Right lobe of liver (tissue), 4 donors: ENCODE results near the gene BUB1B.

Experiments
- POLR2A ChIP-seq: fragments of 450-650 bp; IDR thresholded peaks from one replicate; pipeline ENCODE4 v1.6.1; 2017; ENCODE audit warnings: antibody characterized with exemption, mild to moderate bottlenecking
- TF ChIP-seq, protein P1 (sequence below), 4 donors: fragments of 200-600 bp in 3 of 4; fragments of 450-650 bp in 1 of 4; IDR thresholded peaks; one replicate each; pipeline versions ENCODE4 v1.5.1 to v1.8.0; 2016 to 2022; ENCODE audit warnings: antibody characterized with exemption in 4 of 4, mild to moderate bottlenecking in 2 of 4
- donor health status: DM: no; HTN: no; CAD: no.
- donor health status: DM: no; HTN: no; CAD: no.
- donor health status: DM: no; HTN: yes; CAD: no.

DNA sequence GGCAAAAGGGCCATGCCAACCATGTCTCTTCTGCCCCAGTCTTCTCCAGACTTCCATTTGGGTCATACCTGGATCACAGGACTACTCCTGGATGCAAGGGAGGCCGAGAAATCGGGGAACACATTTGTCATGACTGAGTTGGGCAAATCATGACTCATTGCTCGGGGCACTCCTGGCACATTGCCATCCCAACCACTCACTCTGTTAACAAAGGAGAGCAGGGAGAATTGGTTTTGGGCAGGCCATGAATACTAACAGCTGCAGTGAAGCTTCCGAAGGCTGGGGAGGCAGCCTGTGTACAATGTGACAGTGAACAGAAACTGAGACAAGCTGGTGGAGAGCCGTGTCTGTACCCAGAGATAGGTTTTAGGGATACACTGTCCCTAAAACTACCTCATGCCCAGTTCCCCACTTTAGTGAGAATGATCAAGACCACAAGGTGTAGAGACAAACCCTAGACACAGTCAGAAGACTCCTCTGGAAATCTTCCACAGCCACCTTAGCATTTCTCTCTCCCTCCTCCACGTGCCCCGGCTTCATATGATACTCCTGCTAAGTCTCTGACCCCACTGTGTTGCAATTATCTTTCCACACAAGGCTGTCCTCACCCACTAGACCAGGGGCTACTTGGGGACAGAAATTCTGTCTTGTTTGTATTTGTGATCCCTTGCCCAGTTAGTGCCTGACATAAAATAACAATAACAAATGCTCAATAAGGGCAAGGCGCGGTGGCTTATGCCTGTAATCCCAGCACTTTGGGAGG is 10.5 kb upstream of the BUB1B start:
- TF ChIP-seq, protein P1, sequence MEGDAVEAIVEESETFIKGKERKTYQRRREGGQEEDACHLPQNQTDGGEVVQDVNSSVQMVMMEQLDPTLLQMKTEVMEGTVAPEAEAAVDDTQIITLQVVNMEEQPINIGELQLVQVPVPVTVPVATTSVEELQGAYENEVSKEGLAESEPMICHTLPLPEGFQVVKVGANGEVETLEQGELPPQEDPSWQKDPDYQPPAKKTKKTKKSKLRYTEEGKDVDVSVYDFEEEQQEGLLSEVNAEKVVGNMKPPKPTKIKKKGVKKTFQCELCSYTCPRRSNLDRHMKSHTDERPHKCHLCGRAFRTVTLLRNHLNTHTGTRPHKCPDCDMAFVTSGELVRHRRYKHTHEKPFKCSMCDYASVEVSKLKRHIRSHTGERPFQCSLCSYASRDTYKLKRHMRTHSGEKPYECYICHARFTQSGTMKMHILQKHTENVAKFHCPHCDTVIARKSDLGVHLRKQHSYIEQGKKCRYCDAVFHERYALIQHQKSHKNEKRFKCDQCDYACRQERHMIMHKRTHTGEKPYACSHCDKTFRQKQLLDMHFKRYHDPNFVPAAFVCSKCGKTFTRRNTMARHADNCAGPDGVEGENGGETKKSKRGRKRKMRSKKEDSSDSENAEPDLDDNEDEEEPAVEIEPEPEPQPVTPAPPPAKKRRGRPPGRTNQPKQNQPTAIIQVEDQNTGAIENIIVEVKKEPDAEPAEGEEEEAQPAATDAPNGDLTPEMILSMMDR (IDR thresholded peaks at IDR 0.05): no peak
- no peak for TF ChIP-seq POLR2A
